Measurements from ENCODE around the gene GPR89A. TPM values are rescaled to one million over a fixed set of nuclear protein-coding genes. Genes with fewer than 3 reads are reported as not detected.
"Not testable (repeated sequence)": the region's sequence is repeated elsewhere in the genome, so short reads cannot be mapped to it uniquely, and the experiment has no call there.

Gene GPR89A
- total RNA-seq, 1 donor from 2014 or later, result 31.4 TPM

GRCh38 chr1:145620073-145620472 lies 12.3 kb downstream of the GPR89A start:
- H3K9me3 Mint-ChIP-seq (ENCODE audit: low read depth); H3K4me1 Mint-ChIP-seq (ENCODE audit: low read depth); H3K36me3 Mint-ChIP-seq (ENCODE audit: insufficient read depth); H3K4me3 Mint-ChIP-seq (ENCODE audit: low read depth); DNase-seq (ENCODE audit: low spot score, unreplicated experiment); H3K27me3 Mint-ChIP-seq; H3K27ac Mint-ChIP-seq: not testable (repeated sequence)

DNA sequence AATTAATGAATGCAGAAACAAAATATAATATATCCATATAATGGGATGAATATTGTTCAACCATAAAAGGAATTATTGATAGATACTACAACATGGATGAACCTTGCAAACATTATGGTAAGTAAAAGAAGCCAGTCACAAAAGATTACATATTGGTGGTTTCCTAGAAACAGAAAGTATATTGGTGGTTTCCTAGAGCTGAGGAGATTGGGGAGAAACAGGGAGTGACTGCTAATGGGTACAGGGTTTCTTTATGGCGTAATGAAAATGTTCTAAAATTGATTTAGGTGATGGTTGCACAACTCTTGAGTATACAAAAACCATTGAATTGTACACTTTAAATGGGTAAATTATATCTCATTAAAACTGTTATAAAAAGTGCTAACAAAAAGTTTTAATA lies 14.4 kb downstream of the GPR89A start:
- H3K4me1 Mint-ChIP-seq (ENCODE audit: low read depth); H3K9me3 Mint-ChIP-seq (ENCODE audit: low read depth); H3K36me3 Mint-ChIP-seq (ENCODE audit: insufficient read depth); H3K27ac Mint-ChIP-seq; H3K4me3 Mint-ChIP-seq (ENCODE audit: low read depth); H3K27me3 Mint-ChIP-seq; DNase-seq (ENCODE audit: low spot score, unreplicated experiment): not testable (repeated sequence)

DNA sequence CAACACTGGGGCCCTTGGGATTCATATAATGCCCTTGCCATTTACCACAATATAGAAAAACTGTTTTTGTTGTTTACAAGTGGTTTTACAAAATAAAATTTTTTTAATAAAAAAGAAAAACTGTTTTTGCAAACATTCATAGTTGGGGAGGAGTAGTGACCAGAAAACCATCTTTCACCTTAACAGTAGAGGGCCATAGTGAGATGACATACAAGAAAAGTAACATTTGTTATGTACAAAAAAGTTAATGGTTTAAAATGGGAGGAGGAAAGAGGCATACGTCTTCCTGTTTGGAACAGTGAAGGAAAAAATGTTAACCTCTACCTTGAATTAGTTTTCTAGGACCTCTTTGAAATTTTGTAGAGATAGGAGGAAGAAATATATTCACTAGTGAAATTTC lies 28.4 kb downstream of the GPR89A start:
- H3K36me3 Mint-ChIP-seq (ENCODE audit: insufficient read depth); DNase-seq (ENCODE audit: low spot score, unreplicated experiment); H3K27ac Mint-ChIP-seq; H3K4me1 Mint-ChIP-seq (ENCODE audit: low read depth); H3K9me3 Mint-ChIP-seq (ENCODE audit: low read depth); H3K27me3 Mint-ChIP-seq; H3K4me3 Mint-ChIP-seq (ENCODE audit: low read depth): not testable (repeated sequence)

- not testable (repeated sequence) for H3K4me3 Mint-ChIP-seq (ENCODE audit: low read depth); DNase-seq (ENCODE audit: low spot score, unreplicated experiment); H3K36me3 Mint-ChIP-seq (ENCODE audit: insufficient read depth); H3K27me3 Mint-ChIP-seq; H3K4me1 Mint-ChIP-seq (ENCODE audit: low read depth); H3K9me3 Mint-ChIP-seq (ENCODE audit: low read depth); H3K27ac Mint-ChIP-seq
Measured at GRCh38 chr1:145641886-145642285, 34.1 kb downstream of the GPR89A start.

DNA sequence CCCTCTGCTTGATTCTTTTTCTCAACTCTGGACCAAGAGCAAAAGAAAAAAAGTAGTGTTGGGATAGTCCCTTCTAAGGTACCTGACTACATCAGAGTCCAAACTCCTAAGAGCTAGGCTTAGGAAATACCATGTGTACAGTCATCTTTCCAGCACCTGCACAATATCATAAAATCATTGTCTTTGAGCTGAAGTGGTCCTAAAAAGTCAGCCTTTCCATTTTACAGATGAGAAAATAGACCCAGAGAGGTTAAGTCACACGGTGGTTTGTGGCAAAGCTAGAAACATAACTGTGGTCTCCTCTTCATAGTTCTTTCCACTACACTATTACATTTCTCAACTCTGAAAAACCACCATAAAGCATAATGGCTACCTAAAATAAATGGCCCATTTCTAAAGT lies 36.2 kb downstream of the GPR89A start:
- H3K9me3 Mint-ChIP-seq (ENCODE audit: low read depth); H3K27ac Mint-ChIP-seq; H3K4me3 Mint-ChIP-seq (ENCODE audit: low read depth); H3K36me3 Mint-ChIP-seq (ENCODE audit: insufficient read depth); DNase-seq (ENCODE audit: low spot score, unreplicated experiment); H3K4me1 Mint-ChIP-seq (ENCODE audit: low read depth); H3K27me3 Mint-ChIP-seq: not testable (repeated sequence)

GRCh38 chr1:145656245-145656943 lies 48.6 kb downstream of the GPR89A start:
- DNase-seq (ENCODE audit: low spot score, unreplicated experiment); H3K9me3 Mint-ChIP-seq (ENCODE audit: low read depth); H3K4me1 Mint-ChIP-seq (ENCODE audit: low read depth); H3K27ac Mint-ChIP-seq; H3K4me3 Mint-ChIP-seq (ENCODE audit: low read depth); H3K27me3 Mint-ChIP-seq: not testable (repeated sequence)
- H3K36me3 Mint-ChIP-seq (ENCODE audit: insufficient read depth), result peaks cover 12% of the 10 kb centered on the region

GRCh38 chr1:145662502-145662901 lies 54.7 kb downstream of the GPR89A start:
- H3K27me3 Mint-ChIP-seq; H3K4me3 Mint-ChIP-seq (ENCODE audit: low read depth); H3K4me1 Mint-ChIP-seq (ENCODE audit: low read depth); H3K9me3 Mint-ChIP-seq (ENCODE audit: low read depth); H3K36me3 Mint-ChIP-seq (ENCODE audit: insufficient read depth); DNase-seq (ENCODE audit: low spot score, unreplicated experiment); H3K27ac Mint-ChIP-seq: not testable (repeated sequence)

- not testable (repeated sequence) for H3K27ac Mint-ChIP-seq; H3K4me1 Mint-ChIP-seq (ENCODE audit: low read depth); H3K36me3 Mint-ChIP-seq (ENCODE audit: insufficient read depth)
Measured at GRCh38 chr1:145665015-145665414, 57.2 kb downstream of the GPR89A start.

DNA sequence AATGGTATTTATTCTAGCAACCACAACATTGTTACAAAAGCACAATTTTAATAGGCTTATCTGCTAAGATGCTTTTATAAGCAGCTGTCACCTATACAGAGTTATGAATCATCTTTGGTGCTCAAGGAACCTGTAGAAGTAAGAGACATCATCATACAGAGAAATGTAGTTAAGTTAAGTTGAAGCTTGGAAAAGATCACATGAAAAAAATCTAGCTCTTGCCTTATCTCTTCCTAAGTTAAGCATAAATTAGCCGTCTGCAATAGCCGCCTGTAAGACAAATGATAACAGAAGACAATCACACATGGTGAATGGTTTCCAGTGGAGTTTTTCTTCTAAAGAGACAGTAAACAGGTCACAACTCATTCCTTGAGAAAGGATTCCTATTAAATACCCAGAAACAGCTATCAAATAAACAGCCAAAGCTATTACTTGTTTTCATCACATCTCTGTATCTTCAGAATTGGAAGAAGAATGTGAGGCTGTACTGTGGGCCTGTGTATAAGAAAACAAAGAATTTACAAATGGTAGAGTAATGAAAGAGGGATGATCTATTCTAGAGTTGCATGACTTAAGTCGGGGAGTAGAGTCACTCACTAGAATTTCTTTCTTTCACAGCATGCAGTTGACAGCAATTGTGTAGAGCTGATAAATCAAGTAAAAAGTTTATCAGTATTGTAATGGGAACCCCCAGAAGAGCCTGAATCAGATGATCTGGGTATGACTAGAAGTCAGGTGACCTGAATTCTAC lies 63.4 kb downstream of the GPR89A start:
- H3K27me3 Mint-ChIP-seq; H3K4me1 Mint-ChIP-seq (ENCODE audit: low read depth); DNase-seq (ENCODE audit: low spot score, unreplicated experiment); H3K9me3 Mint-ChIP-seq (ENCODE audit: low read depth); H3K27ac Mint-ChIP-seq; H3K4me3 Mint-ChIP-seq (ENCODE audit: low read depth): not testable (repeated sequence)
- H3K36me3 Mint-ChIP-seq (ENCODE audit: insufficient read depth), result peaks cover 10% of the 10 kb centered on the region

More at GRCh38 chr1:145665015-145665414, 57.2 kb downstream of the GPR89A start:
- H3K9me3 Mint-ChIP-seq (ENCODE audit: low read depth); H3K4me3 Mint-ChIP-seq (ENCODE audit: low read depth); DNase-seq (ENCODE audit: low spot score, unreplicated experiment); H3K27me3 Mint-ChIP-seq: not testable (repeated sequence)

DNA sequence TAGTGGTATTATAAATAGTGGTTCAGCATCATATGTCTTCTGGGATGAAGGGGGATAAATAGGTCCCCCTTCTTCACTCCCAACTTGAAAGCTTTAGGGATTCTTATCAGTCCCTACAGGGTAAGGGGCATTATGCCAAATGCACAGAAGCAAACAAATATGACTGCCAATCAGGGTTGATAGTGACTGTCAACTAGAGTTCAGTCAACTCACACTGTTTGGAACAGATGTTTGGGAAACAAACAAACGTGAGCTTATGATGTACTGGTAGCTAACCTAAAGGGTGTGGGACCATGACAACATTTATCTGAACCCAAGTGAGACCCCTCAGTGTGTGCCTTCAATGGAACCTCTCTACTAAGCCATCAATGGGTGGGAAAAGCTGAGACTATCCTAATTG lies 65.4 kb downstream of the GPR89A start:
- H3K27ac Mint-ChIP-seq; H3K9me3 Mint-ChIP-seq (ENCODE audit: low read depth); H3K27me3 Mint-ChIP-seq; H3K4me1 Mint-ChIP-seq (ENCODE audit: low read depth); H3K36me3 Mint-ChIP-seq (ENCODE audit: insufficient read depth); H3K4me3 Mint-ChIP-seq (ENCODE audit: low read depth); DNase-seq (ENCODE audit: low spot score, unreplicated experiment): not testable (repeated sequence)

DNA sequence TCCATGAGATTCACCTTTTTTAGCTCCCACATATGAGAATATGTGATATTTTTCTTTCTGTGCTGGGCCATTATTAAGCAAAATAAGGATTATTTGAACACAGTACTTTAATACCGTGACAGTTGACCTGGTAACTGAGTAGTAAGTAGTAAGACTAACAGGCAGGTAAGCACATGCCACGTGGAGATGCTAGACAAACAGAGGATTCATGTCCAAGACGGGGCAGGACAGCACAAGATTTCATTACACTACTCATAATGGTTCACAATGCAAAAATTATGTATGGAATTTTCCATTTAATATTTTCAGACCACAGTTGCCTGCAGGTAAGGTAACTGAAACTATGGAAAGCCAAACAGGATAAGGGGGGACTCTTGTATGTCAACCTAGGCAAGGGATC lies 77.1 kb downstream of the GPR89A start:
- H3K36me3 Mint-ChIP-seq (ENCODE audit: insufficient read depth); H3K27me3 Mint-ChIP-seq; H3K4me1 Mint-ChIP-seq (ENCODE audit: low read depth); H3K4me3 Mint-ChIP-seq (ENCODE audit: low read depth); H3K27ac Mint-ChIP-seq; DNase-seq (ENCODE audit: low spot score, unreplicated experiment); H3K9me3 Mint-ChIP-seq (ENCODE audit: low read depth): not testable (repeated sequence)

DNA sequence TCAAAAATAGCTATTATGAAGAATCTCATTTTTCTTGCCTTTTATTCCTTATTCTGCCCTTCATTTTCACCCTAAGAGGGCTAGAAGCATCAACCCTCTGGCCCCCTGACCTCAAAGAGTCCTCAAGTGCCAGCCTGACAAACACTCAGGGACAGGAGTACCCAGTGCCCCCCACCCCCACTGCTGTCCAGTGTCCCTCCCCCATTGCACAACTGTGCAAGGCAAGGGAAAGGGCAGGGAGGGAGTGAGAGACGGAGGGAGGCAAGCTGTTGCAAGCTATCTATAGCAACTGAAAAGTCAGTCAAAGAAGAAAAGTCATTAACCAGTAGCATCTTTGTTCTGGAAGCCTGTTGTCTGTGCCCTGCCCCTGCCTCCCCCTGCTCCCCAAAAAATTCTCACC lies 78.3 kb downstream of the GPR89A start:
- not testable (repeated sequence) for DNase-seq (ENCODE audit: low spot score, unreplicated experiment); H3K27ac Mint-ChIP-seq; H3K4me3 Mint-ChIP-seq (ENCODE audit: low read depth); H3K27me3 Mint-ChIP-seq; H3K4me1 Mint-ChIP-seq (ENCODE audit: low read depth); H3K9me3 Mint-ChIP-seq (ENCODE audit: low read depth); H3K36me3 Mint-ChIP-seq (ENCODE audit: insufficient read depth)
